ENCODE measurements around the gene EXOC6. TPM values are rescaled to one million over a fixed set of nuclear protein-coding genes. Genes with fewer than 3 reads are reported as not detected.

EXOC6 gene
- total and polyA plus RNA-seq, 9 donors, result 6.2 to 12.8 (median 9.7) TPM

- H3K9me3 ChIP-seq, result no peaks in the 10 kb centered on the region
- H3K27ac ChIP-seq, result no peak overlapping the region
- TF ChIP-seq POLR2A (IDR thresholded peaks at IDR 0.05), result no peak
- no peak for DNase-seq
- H3K4me3 ChIP-seq, result no peak overlapping the region
- H3K36me3 ChIP-seq, result no peaks in the 10 kb centered on the region
- H3K4me1 ChIP-seq (ENCODE audit: insufficient read depth), result peaks cover 2% of the 10 kb centered on the region
- WGBS, 3 donors, result 38 to 69% (median 40%) methylated on average over 5 of the region's 5 CpGs
- no peaks in the 10 kb centered on the region for H3K27me3 ChIP-seq
- intact Hi-C loops (cut with DNase I), result no loop called here
Observed at GRCh38 chr10:93032105-93032808, 183.9 kb downstream of the EXOC6 start.

GRCh38 chr10:93032809-93033137, 184.5 kb downstream of the EXOC6 start:
- intact Hi-C loops (cut with DNase I), result no loop called here
- H3K4me1 ChIP-seq (ENCODE audit: insufficient read depth), result peaks cover 2% of the 10 kb centered on the region
- DNase-seq, result no peak
- no peak overlapping the region for H3K27ac ChIP-seq
- 96% methylated on average over 1 of the region's 1 CpG for WGBS, 3 donors
- H3K36me3 ChIP-seq, result no peaks in the 10 kb centered on the region
- no peak overlapping the region for H3K4me3 ChIP-seq
- TF ChIP-seq CTCF (IDR thresholded peaks at IDR 0.05) (no peak), POLR2A (IDR thresholded peaks at IDR 0.05) (no peak), EP300 (IDR thresholded peaks at IDR 0.05) (no peak)
- no peaks in the 10 kb centered on the region for H3K9me3 ChIP-seq
- no peaks in the 10 kb centered on the region for H3K27me3 ChIP-seq

- DNase-seq, result no peak
- Histone ChIP-seq H3K4me1 (ENCODE audit: insufficient read depth) (peaks cover 2% of the 10 kb centered on the region), H3K9me3 (no peaks in the 10 kb centered on the region), H3K27ac (no peak overlapping the region), H3K36me3 (no peaks in the 10 kb centered on the region), H3K27me3 (no peaks in the 10 kb centered on the region), H3K4me3 (no peak overlapping the region)
- WGBS, 3 donors, result 29 to 36% (median 33%) methylated on average over 1 of the region's 1 CpG
- intact Hi-C loops (cut with DNase I), result no loop called here
- TF ChIP-seq CTCF (IDR thresholded peaks at IDR 0.05) (no peak), EP300 (IDR thresholded peaks at IDR 0.05) (no peak), POLR2A (IDR thresholded peaks at IDR 0.05) (no peak)
Observed at GRCh38 chr10:93034426-93034825, 186.1 kb downstream of the EXOC6 start.

DNA sequence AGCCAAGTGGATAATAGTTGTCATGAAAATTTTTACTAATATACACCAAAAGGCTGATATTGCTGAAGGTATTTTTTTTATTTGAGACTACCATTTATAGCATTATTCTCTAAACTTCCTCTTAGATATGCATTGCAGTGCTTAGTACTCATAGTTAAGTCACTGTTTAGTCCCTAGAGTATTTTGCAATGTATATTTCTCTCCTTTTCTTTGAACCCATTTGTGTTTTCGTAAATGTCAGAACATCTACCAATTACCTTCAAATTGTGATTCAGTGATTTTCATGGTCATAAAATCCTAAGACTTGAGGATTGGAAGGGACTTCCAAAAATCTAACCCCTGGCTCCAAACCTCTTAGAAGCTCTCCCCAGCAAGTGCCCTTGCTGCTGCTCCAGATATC, 190.8 kb downstream of the EXOC6 start:
- Histone ChIP-seq H3K4me1 (ENCODE audit: insufficient read depth) (no peaks in the 10 kb centered on the region), H3K4me3 (no peak overlapping the region), H3K36me3 (no peaks in the 10 kb centered on the region), H3K27ac (no peak overlapping the region), H3K27me3 (no peaks in the 10 kb centered on the region), H3K9me3 (no peaks in the 10 kb centered on the region)
- DNase-seq, result no peak
- WGBS, 3 donors, result 97 to 100% (median 98%) methylated on average over 1 of the region's 1 CpG
- intact Hi-C loops (cut with DNase I), result no loop called here
- TF ChIP-seq POLR2A (IDR thresholded peaks at IDR 0.05) (no peak), CTCF (IDR thresholded peaks at IDR 0.05) (no peak), EP300 (IDR thresholded peaks at IDR 0.05) (no peak)

GRCh38 chr10:93039721-93040120, 191.4 kb downstream of the EXOC6 start:
- no peak for TF ChIP-seq EP300 (IDR thresholded peaks at IDR 0.05)
- no peak for TF ChIP-seq CTCF (IDR thresholded peaks at IDR 0.05)
- no peak for TF ChIP-seq POLR2A (IDR thresholded peaks at IDR 0.05)
- H3K9me3 ChIP-seq, result no peaks in the 10 kb centered on the region
- no peak overlapping the region for H3K27ac ChIP-seq
- H3K36me3 ChIP-seq, result no peaks in the 10 kb centered on the region
- H3K4me1 ChIP-seq (ENCODE audit: insufficient read depth), result no peaks in the 10 kb centered on the region
- no peaks in the 10 kb centered on the region for H3K27me3 ChIP-seq
- no peak overlapping the region for H3K4me3 ChIP-seq
- WGBS, 3 donors, result 15 to 16% (median 16%) methylated on average over 3 of the region's 3 CpGs
- DNase-seq, result no peak
- intact Hi-C loops (cut with DNase I), result no loop called here
